Psoas muscle (tissue), 8 donors: Measurements from ENCODE around the gene NPR3. TPM values are rescaled to one million over a fixed set of nuclear protein-coding genes. Genes with fewer than 3 reads are reported as not detected.

Experiments
- ATAC-seq, 4 donors: fragments of 200-7000 bp; cut with Tn5 transposase; one replicate each; pipeline ENCODE4 v1.9.1; 2020; ENCODE audit warnings: moderate library complexity in 3 of 4, mild to moderate bottlenecking in 2 of 4
- DNase-seq, 2 donors: peaks; one replicate each; pipeline ENCODE4 v3.0.0-alpha.2; 2020
- H3K27ac ChIP-seq: fragments of 200-600 bp; one replicate; pipeline ENCODE4 v1.8.0; 2022
- H3K27me3 ChIP-seq, 3 donors: fragments of 200-600 bp in 1 of 3; one replicate each; pipeline versions ENCODE4 v1.6.1 to v1.8.0; 2013 to 2022; ENCODE audit warnings: low read length in 2 of 3, mild to moderate bottlenecking in 2 of 3, moderate library complexity in 1 of 3; ENCODE audit not compliant: insufficient read depth in 3 of 3
- H3K36me3 ChIP-seq, 2 donors: fragments of 200-600 bp in 1 of 2; one replicate each; pipeline versions ENCODE4 v1.6.1 to v1.8.0; 2013 to 2022; ENCODE audit warnings: low read depth in 1 of 2, mild to moderate bottlenecking in 1 of 2, moderate library complexity in 1 of 2; ENCODE audit not compliant: insufficient read depth in 1 of 2
- H3K4me1 ChIP-seq: fragments of 200-600 bp; one replicate; pipeline ENCODE4 v1.8.0; 2022
- H3K4me3 ChIP-seq: fragments of 200-600 bp; one replicate; pipeline ENCODE4 v1.8.0; 2022; ENCODE audit warnings: mild to moderate bottlenecking
- H3K9me3 ChIP-seq: fragments of 200-600 bp; one replicate; pipeline ENCODE4 v1.8.0; 2022
- CTCF ChIP-seq: fragments of 200-600 bp; IDR thresholded peaks from one replicate; pipeline ENCODE4 v1.8.0; 2022; ENCODE audit warnings: antibody characterized with exemption
- WGBS, 3 donors: extraction: QIAGEN DNeasy Blood & Tissue Kit; methylation state at CpG; one replicate each; pipeline versions ENCODE4 v1.1.6 to v1.1.7; 2013; 5-methylcytosine and 5-hydroxymethylcytosine counted together
- intact Hi-C, 2 donors: fragments of 100-400 bp; cut with DNase I; formaldehyde crosslinking; loops; one replicate each; pipeline versions ENCODE4 v1.11.0 to v1.14.2; 2022
- polyA plus RNA-seq, 3 donors: library from polyadenylated mRNA; stranded (reverse); fragments of 200-250 nt; gene quantifications; one replicate each; pipeline ENCODE4 v1.2.3, GENCODE V29; 2013
- total RNA-seq, 4 donors: library from RNA; stranded (reverse); fragmentation: NEBNext Ultra II Directional in 2 of 4; extraction: Animal tissue kit (Norgen Biotek cat#: 25700) in 2 of 4; gene quantifications; one replicate each; pipeline versions ENCODE4 v1.2.1 to v1.2.4, GENCODE V29; 2021 to 2023
- donor health status: healthy with polysubstance abuse.
- donor health status: DM: no; HTN: no; CAD: no; lungs with moderate emphysema.
- donor health status: Bipolar disorder and iron deficiency.
- donor health status: healthy.
- donor health status: DM: yes; HTN: yes; CAD: no.
- donor health status: DM: no; HTN: no; CAD: no.
- donor health status: DM: no; HTN: no; CAD: no.
- donor health status: DM: yes; HTN: yes; CAD: no.

The NPR3 gene
- total and polyA plus RNA-seq, 7 donors, result 1.6 to 44.2 (median 10.5) TPM

GRCh38 chr5:32709750-32710549 lies 1.2 kb upstream of the NPR3 start:
- ATAC-seq (peak; percentile 36 to 78 (median 56)), DNase-seq (peak; percentile 61 to 77)
- Histone ChIP-seq H3K9me3 (no peaks in the 10 kb centered on the region), H3K27me3 (peaks cover 0 to 30% (median 20%) of the 10 kb centered on the region in 3 donors), H3K4me3 (peak overlapping the region; percentile 80), H3K36me3 (no peaks in the 10 kb centered on the region), H3K27ac (peak overlapping the region; percentile 63), H3K4me1 (peaks cover 5% of the 10 kb centered on the region)
- WGBS, 3 donors, result 1% methylated on average over 49 of the region's 49 CpGs
- peak; percentile 63 for TF ChIP-seq CTCF
- intact Hi-C loops, result loop anchor here in 1 of 2 donors (5.0 kb wide), 1 partner anchor 587 kb away; no protein-coding TSS in a partner anchor

DNA sequence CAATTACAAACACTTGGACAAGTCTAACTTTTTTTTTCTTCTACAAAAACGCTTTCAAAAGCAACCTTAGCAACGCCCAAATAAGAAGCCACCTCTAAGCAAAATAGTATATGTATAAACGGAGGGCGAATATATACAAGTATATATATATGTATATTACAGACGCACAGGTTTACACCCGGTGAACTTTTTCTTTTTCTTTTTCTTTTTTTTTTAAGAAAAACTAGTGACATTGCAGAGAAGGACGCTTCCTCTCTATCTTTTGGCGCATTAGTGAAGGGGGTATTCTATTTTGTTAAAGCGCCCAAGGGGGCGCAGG lies 200 bp downstream of the NPR3 start:
- Histone ChIP-seq H3K9me3 (no peaks in the 10 kb centered on the region), H3K36me3 (no peaks in the 10 kb centered on the region), H3K27me3 (peaks cover 0 to 30% (median 20%) of the 10 kb centered on the region in 3 donors), H3K27ac (no peak overlapping the region), H3K4me3 (peak overlapping the region; percentile 80), H3K4me1 (peaks cover 5% of the 10 kb centered on the region)
- 1% methylated on average over 10 of the region's 10 CpGs for WGBS, 3 donors
- no peak for ATAC-seq
- intact Hi-C loops, result loop anchor here in 1 of 2 donors (5.0 kb wide), 1 partner anchor 586 kb away; no protein-coding TSS in a partner anchor
- DNase-seq, result no peak
- TF ChIP-seq CTCF, result no peak

DNA sequence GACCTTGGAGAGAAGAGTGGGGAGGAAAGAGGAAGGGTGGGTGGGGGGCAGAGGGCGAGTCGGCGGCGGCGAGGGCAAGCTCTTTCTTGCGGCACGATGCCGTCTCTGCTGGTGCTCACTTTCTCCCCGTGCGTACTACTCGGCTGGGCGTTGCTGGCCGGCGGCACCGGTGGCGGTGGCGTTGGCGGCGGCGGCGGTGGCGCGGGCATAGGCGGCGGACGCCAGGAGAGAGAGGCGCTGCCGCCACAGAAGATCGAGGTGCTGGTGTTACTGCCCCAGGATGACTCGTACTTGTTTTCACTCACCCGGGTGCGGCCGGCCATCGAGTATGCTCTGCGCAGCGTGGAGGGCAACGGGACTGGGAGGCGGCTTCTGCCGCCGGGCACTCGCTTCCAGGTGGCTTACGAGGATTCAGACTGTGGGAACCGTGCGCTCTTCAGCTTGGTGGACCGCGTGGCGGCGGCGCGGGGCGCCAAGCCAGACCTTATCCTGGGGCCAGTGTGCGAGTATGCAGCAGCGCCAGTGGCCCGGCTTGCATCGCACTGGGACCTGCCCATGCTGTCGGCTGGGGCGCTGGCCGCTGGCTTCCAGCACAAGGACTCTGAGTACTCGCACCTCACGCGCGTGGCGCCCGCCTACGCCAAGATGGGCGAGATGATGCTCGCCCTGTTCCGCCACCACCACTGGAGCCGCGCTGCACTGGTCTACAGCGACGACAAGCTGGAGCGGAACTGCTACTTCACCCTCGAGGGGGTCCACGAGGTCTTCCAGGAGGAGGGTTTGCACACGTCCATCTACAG lies 760 bp downstream of the NPR3 start:
- peak; percentile 41 to 53 (median 51) for ATAC-seq

More for the DNA sequence above, 760 bp downstream of the NPR3 start:
- intact Hi-C loops, result loop anchor here in 1 of 2 donors (5.0 kb wide), 1 partner anchor 585 kb away; no protein-coding TSS in a partner anchor
- WGBS, 3 donors, result 0 to 2% (median 1%) methylated on average over 54 to 76 of the region's 76 CpGs
- no peak for TF ChIP-seq CTCF
- Histone ChIP-seq H3K4me3 (peak overlapping the region; percentile 80), H3K4me1 (peaks cover 5% of the 10 kb centered on the region), H3K27me3 (peaks cover 0 to 30% (median 20%) of the 10 kb centered on the region in 3 donors), H3K27ac (peak overlapping the region; percentile 41), H3K9me3 (no peaks in the 10 kb centered on the region), H3K36me3 (no peaks in the 10 kb centered on the region)
- DNase-seq, result peak; percentile 50 to 66
